Activated T-cell treated with anti-CD3 and anti-CD28 coated beads for 24 hours (primary cell): ENCODE data around the gene SLC12A7.

Source experiments
- DNase-seq: peaks from one replicate; pipeline ENCODE4 v3.0.0-alpha.2; 2020; ENCODE audit warnings: low read depth

Gene SLC12A7

GRCh38 chr5:1077491-1078020 lies 34.3 kb downstream of the SLC12A7 start:
- DNase-seq: no peak

DNA sequence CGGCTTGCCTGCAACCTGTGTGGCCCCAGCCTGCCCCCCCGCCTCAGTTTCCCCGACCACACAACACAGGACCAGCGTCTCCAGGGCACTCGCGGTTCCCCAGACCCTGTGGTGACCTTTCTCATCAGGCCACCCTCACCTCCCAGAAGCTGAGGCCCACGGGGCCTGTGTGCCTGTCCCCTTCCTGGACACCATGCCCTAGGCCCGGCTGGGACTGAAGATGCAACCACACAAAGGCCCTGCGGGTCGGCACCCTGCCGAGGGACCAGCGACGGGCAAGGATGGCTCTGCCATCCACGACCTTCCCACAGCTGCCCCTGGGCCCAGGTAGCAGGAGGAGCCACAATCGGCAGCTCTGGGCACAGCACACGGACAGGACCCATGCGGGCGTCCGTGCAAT lies 34.8 kb downstream of the SLC12A7 start:
- DNase-seq: no peak

- DNase-seq: no peak
Observed at GRCh38 chr5:1076406-1076805, 35.5 kb downstream of the SLC12A7 start.

DNA sequence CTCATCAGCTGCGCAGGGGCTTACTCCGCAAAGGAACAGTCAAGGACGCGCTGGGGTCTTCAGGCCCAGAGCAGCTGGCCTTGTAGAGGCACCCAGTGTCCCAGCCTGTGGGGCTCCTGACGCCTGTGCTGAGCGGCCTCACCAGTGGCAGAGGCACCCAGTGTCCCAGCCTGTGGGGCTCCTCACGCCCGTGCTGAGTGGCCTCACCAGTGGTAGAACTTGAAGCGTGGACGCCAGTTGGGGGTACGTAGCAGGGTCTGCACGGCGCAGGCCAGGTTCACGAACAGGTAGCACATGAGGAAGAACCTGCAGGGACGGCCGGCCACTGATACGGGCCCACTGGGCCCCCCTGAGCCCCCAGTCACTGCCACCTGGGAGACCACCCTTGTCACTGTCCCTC lies 35.9 kb downstream of the SLC12A7 start:
- no peak for DNase-seq

DNA sequence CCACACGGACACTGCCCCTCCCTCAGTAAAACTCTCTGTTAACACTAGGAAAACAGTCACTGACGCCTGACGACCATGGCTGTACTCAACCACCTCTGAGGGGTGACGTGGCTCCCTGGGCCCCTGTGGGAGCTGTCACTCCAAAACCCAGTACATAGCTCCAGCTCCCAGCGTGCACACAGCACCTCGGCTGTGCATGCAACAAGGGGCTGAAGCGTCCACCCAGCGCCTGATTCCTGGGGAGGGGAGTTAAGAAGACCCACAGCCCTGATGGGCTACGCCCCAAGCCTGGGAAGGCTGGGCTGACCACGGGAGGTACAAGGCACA lies 36.3 kb downstream of the SLC12A7 start:
- no peak for DNase-seq

DNA sequence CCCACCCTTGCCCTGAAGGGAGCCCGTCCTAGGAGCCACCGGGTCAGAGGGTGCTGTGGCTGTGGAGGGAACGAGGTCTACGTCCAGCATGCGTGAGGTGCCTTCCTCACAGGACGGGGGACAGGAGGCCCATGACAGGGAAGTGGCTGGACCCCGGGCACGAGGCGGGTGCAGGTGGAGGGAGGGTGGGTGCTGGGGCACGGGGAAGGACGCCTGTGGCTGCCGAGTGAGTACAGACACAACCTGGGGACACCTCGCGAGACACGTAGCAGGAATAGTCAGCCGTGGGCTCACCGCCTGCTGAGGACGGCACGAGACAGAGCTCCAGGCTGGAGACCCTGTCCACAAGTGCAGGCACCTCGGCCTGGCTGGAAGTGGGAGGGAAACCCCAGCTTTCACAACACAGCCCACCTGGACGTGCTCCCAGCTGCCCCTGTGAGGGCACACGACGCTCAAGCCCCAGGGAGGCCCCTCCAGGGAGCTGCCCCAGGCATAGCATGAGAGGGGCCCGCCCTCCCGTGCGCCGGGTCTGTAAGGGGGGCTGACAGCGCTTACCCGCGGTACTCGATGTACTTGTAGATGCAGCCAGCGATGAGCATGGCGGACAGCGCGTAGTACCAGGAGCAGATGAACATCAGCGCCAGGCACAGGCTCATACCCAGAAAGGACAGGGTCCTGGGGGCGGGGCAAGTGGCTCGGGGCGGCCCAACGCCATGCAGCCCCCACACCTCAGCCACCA lies 36.9 kb downstream of the SLC12A7 start:
- no peak for DNase-seq

DNA sequence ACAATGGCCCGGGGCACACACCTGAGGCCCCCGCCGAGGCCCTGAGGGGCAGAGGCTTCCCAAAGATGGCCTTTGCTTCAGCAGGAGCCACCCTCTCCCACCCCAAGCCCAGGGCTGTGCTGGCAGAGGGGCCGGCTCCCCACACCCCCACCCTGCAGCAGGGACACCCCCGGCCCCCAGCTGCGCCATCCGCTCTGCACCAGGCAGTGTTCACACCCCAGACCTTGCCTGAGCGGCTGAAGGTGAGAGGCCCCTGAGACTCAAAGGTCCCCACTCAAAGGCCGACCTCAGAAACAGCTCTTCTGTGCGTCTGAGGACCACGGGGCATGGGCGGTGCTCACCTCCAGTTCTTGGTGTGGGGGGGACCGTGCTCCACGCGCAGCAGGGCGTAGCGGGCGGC lies 37.6 kb downstream of the SLC12A7 start:
- DNase-seq: no peak

DNA sequence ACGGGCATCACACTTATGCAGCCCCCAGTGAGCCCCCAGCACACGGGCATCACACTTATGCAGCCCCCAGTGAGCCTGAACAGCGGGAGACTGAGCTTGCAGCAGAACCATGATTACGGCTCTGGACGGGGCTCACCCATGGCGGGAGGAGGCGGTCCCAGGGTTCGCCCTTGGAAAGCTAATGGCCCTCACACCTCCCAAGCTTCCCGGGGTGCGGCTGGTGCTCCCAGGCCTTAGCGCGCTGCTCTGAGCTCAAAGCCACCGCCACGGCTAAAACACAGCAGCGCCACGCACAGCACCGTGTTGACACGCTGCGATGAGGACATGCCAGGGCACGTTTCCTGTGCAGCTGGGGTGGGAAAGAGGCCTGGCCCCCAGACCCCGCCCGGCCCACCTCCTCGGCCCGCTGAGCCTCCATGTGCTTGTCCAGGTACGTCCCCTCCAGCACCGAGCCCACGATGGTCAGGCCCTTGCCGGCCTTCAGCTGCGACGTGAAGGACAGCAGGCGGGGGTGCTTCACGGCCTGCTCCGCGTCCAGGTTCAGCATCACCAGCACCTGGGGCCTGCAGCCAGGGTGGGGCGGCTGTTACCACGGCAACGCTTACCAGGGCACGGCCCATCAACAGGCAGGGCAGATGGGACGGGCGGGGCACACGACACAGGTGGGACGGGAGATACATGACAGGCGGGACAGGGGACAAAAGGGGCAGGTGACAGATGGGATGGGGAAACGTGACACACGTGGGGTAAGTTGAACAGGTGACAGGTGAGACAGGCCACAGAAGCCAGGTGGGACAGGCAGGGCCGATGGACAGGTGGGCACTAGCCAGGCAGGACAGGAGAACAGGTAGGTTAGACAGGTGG lies 38.4 kb downstream of the SLC12A7 start:
- no peak for DNase-seq

DNA sequence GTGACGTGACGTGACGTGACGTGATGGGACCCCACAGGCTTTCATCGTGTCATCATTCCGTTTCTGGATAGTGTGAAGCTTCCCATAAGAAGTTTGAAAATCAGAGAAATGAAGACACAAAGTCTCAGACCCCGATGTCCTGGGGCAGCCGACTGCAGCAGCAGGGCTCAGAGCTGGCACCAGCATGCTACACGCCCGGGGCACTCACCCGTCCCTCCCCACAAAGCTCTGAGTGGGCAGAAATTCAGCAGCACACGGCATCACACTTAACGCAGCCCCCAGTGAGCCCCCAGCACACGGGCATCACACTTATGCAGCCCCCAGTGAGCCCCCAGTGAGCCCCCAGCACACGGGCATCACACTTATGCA lies 42.2 kb downstream of the SLC12A7 start:
- no peak for DNase-seq

GRCh38 chr5:1068895-1069719 lies 42.8 kb downstream of the SLC12A7 start:
- DNase-seq: no peak

DNA sequence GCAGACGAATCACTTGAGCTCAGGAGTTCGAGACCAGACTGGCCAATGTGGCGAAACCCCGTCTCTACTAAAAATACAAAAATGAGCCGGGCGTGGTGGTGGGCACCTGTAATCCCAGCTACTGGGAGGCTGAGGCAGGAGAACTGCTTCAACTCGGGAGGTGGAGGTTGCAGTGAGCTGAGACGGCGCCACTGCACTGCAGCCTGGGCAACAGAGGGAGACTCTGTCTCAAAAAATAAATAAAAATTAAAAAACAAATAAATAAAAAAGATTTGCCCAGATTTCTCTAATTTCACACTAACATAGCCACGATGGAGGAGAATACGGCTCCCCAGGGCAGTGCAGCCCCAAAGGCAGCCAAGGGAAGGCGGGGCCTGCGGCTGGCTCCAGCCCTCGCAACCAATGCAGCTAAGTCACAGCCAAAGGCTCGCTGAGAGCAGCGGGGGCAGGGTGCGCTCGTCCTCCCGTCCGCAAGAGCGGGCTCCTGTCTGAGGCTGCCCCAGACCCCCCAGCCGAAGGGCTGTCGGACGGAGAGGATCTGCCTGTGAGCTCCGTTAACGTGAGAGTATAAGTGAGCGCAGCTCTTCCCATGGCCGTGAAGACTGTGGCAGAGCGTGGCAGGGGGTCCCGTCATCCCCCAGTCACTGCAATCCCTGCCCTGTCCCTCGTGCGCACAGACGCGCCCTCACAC lies 43.5 kb downstream of the SLC12A7 start:
- no peak for DNase-seq

- DNase-seq: no peak
Observed at GRCh38 chr5:1067141-1068121, 44.4 kb downstream of the SLC12A7 start.

DNA sequence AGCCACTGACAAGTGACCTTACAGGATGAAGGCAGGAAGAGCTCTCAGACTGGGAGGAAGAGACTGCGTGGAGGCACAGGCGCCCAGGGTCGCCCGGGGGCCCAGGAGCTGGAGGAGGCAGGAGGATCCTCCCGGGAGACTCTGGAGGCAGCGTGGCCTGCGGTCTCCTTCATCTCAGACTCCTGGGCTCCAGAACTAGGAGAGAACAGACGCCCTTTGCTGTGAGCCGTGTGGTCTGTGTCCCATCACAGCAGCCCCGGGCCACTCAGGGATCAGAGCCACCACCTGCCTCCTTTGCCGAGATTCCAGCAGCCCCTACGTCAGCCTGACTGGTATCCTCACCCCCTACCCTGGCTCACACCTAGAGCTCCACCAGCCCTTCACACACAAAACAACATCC lies 45.2 kb downstream of the SLC12A7 start:
- no peak for DNase-seq

GRCh38 chr5:1065891-1066650 lies 45.8 kb downstream of the SLC12A7 start:
- DNase-seq: no peak

DNA sequence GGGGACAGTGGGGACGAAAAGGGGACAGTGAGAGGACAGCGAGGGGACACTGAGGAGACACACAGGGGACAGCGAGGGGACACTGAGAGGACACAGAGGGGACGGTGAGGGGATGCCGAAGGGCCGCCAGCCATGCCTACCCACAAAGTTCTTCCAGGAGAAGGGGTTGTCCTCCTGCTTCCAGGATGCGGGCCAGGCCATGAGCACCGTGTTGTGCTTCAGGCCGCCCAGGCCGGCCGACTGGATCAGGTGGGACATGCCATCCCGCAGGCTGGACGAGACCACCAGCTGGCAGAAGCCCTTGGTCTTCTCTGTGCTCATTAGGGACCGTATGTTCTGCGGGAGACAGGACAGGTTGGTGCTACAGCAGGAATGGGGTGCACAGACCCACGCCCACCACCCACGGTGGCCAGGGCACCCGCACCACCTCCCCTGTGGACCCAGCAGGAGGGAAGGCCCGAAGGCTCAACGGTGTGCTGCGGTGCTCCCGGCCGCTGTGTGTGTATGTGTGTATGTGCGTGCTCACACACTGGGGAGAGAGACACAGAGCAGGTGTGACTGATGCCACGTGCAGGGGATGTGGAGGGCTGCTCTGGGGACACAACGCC lies 46.6 kb downstream of the SLC12A7 start:
- no peak for DNase-seq

DNA sequence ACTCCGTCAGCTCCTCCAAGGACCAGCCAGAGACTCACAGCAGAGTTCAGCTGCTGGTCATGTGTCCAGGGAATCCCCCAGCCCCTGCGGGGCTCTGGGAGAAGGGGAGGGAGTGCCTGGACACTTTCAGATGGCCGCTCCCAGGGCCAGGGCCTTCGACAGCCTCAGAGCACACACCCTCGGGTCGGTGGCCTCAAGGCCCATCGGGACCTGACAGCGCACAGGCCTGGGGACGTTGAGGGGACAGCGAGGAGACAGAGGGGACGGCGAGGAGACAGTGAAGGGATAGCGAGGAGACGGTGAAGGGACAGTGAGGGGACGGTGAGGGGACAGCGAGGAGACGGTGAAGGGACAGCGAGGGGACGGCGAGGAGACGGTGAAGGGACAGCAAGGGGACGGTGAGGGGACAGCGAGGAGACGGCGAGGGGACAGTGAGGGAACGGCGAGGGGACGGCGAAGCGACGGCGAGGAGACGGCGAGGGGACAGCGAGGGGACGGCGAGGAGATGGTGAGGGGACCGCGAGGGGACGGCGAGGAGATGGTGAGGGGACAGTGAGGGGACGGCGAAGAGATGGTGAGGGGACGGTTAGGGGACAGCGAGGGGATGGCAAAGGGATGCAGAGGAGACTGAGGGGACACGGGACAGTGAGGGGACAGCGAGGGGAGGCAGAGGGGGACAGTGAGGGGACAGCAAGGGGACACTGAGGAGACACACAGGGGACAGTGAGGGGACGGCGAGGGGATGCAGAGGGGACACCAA lies 47.3 kb downstream of the SLC12A7 start:
- no peak for DNase-seq

- DNase-seq: no peak
Observed at GRCh38 chr5:1063661-1064382, 48.0 kb downstream of the SLC12A7 start.
